Lung (tissue), 12 donors: ENCODE data around the gene PRDM15. TPM values are rescaled to one million over a fixed set of nuclear protein-coding genes. Genes with fewer than 3 reads are reported as not detected.

ENCODE experiments used
- ATAC-seq: fragments of 200-7000 bp; cut with Tn5 transposase; one replicate; pipeline ENCODE4 v1.9.1; 2020; ENCODE audit warnings: moderate number of reproducible peaks; ENCODE audit not compliant: insufficient read depth, low FRiP score
- DNase-seq, 3 donors: peaks; one replicate each; pipeline ENCODE4 v3.0.0-alpha.2; 2013 to 2017
- H3K27ac ChIP-seq, 2 donors: one replicate each; pipeline ENCODE4 v1.5.1; 2013; ENCODE audit warnings: mild to moderate bottlenecking in 2 of 2, moderate library complexity in 2 of 2, control low read depth in 1 of 2, inconsistent platforms in 1 of 2, low read depth in 1 of 2, low read length in 1 of 2
- H3K27me3 ChIP-seq, 3 donors: one replicate each; pipeline ENCODE4 v1.5.1; 2013; ENCODE audit warnings: low read length in 2 of 3; ENCODE audit not compliant: control insufficient read depth in 3 of 3, insufficient read depth in 3 of 3
- H3K36me3 ChIP-seq, 4 donors: one replicate each; pipeline ENCODE4 v1.5.1; 2013; ENCODE audit warnings: low read length in 4 of 4, mild to moderate bottlenecking in 1 of 4, moderate library complexity in 1 of 4; ENCODE audit not compliant: control insufficient read depth in 4 of 4, insufficient read depth in 4 of 4
- H3K4me1 ChIP-seq, 5 donors: one replicate each; pipeline ENCODE4 v1.5.1; 2013; ENCODE audit warnings: low read length in 5 of 5, mild to moderate bottlenecking in 2 of 5, moderate library complexity in 1 of 5; ENCODE audit not compliant: control insufficient read depth in 5 of 5, insufficient read depth in 5 of 5
- H3K4me3 ChIP-seq: one replicate; pipeline ENCODE4 v1.5.1; 2013; ENCODE audit warnings: mild to moderate bottlenecking, control low read depth, moderate library complexity
- H3K9ac ChIP-seq, 2 donors: one replicate each; pipeline ENCODE4 v1.5.1; 2013; ENCODE audit warnings: low read length in 2 of 2, control low read depth in 1 of 2; ENCODE audit not compliant: insufficient read depth in 1 of 2
- H3K9me3 ChIP-seq, 4 donors: one replicate each; pipeline ENCODE4 v1.5.1; 2013; ENCODE audit warnings: low read length in 3 of 4, mild to moderate bottlenecking in 1 of 4, moderate library complexity in 1 of 4; ENCODE audit not compliant: control insufficient read depth in 4 of 4, insufficient read depth in 3 of 4
- WGBS, 2 donors: extraction: QIAGEN DNeasy Blood & Tissue Kit; methylation state at CpG; one replicate each; pipeline ENCODE4 v1.1.7; 2013; 5-methylcytosine and 5-hydroxymethylcytosine counted together
- polyA plus RNA-seq, 2 donors: library from polyadenylated mRNA; stranded (reverse); fragments of 200-250 nt; gene quantifications; one replicate each; pipeline ENCODE4 v1.2.1, GENCODE V29; 2013
- total RNA-seq, 2 donors: library from RNA; depleted of rRNA in 1 of 2; stranded (reverse); fragments of >200 nt in 1 of 2; gene quantifications; one replicate each; pipeline ENCODE4 v1.2.1, GENCODE V29; 2014 to 2021
- TF ChIP-seq, protein P1 (sequence below): IDR thresholded peaks from 2 replicates; pipeline ENCODE4 v1.5.1; 2012; ENCODE audit warnings: mild to moderate bottlenecking; ENCODE audit errors: control extremely low read depth, extremely low read depth
- donor health status: control.
- donor health status: control.
- donor health status: Bipolar disorder and iron deficiency.
- donor health status: healthy.
- donor health status: DM: yes; HTN: yes; CAD: no.

Gene PRDM15
- total and polyA plus RNA-seq, 4 donors, result 2.4 to 7.2 (median 4.1) TPM

- no peak overlapping the region for H3K9ac ChIP-seq
- no peaks in the 10 kb centered on the region for H3K9me3 ChIP-seq
- DNase-seq (no peak), ATAC-seq (no peak)
- no peak overlapping the region for H3K27ac ChIP-seq
- H3K27me3 ChIP-seq, result no peaks in the 10 kb centered on the region
- H3K4me3 ChIP-seq, result no peak overlapping the region
- H3K4me1 ChIP-seq, result peaks cover 0 to 10% (median 2%) of the 10 kb centered on the region in 5 donors
- no peaks in the 10 kb centered on the region for H3K36me3 ChIP-seq
- WGBS, 2 donors, result 96 to 97% methylated on average over 8 of the region's 8 CpGs
- TF ChIP-seq, protein P1, sequence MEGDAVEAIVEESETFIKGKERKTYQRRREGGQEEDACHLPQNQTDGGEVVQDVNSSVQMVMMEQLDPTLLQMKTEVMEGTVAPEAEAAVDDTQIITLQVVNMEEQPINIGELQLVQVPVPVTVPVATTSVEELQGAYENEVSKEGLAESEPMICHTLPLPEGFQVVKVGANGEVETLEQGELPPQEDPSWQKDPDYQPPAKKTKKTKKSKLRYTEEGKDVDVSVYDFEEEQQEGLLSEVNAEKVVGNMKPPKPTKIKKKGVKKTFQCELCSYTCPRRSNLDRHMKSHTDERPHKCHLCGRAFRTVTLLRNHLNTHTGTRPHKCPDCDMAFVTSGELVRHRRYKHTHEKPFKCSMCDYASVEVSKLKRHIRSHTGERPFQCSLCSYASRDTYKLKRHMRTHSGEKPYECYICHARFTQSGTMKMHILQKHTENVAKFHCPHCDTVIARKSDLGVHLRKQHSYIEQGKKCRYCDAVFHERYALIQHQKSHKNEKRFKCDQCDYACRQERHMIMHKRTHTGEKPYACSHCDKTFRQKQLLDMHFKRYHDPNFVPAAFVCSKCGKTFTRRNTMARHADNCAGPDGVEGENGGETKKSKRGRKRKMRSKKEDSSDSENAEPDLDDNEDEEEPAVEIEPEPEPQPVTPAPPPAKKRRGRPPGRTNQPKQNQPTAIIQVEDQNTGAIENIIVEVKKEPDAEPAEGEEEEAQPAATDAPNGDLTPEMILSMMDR, result no peak
These were observed 4.1 kb downstream of the PRDM15 start for GRCh38 chr21:41875086-41875485.

DNA sequence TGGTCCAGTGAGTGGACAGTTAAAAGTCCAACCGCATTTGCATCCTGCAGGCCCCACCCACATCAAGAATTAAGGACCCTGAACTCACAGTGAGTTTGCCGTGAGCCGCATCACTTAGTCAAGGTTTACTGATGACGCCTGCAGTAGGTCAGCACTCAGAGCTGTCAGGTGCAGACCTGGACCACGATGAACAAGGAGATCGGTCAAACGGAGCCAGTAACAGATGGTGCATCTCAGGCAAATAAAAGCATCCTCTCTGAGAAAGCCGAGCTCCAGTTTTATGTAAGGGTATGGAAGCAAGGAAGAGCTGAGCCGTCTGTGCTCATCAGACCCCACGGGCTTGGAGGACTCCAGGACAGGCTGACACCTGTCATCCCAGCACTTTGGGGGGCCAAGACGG, 4.5 kb downstream of the PRDM15 start:
- no peak overlapping the region for H3K27ac ChIP-seq
- no peaks in the 10 kb centered on the region for H3K36me3 ChIP-seq
- no peak overlapping the region for H3K4me3 ChIP-seq
- H3K27me3 ChIP-seq, result no peaks in the 10 kb centered on the region
- 92 to 96% methylated on average over 11 of the region's 11 CpGs for WGBS, 2 donors
- no peak overlapping the region for H3K9ac ChIP-seq
- ATAC-seq, result no peak
- DNase-seq, result no peak
- peaks cover 0 to 10% (median 2%) of the 10 kb centered on the region in 5 donors for H3K4me1 ChIP-seq
- TF ChIP-seq, protein P1, result no peak
- no peaks in the 10 kb centered on the region for H3K9me3 ChIP-seq

- Histone ChIP-seq H3K27ac (no peak overlapping the region), H3K9ac (no peak overlapping the region), H3K4me3 (no peak overlapping the region), H3K36me3 (no peaks in the 10 kb centered on the region), H3K9me3 (no peaks in the 10 kb centered on the region), H3K4me1 (peaks cover 0 to 10% (median 2%) of the 10 kb centered on the region in 5 donors), H3K27me3 (no peaks in the 10 kb centered on the region)
- 92 to 93% methylated on average over 6 of the region's 6 CpGs for WGBS, 2 donors
- no peak for ATAC-seq
- TF ChIP-seq, protein P1, result no peak
- DNase-seq, result no peak
These were observed 5.7 kb downstream of the PRDM15 start for GRCh38 chr21:41873426-41873825.

- no peak for ATAC-seq
- Histone ChIP-seq H3K27ac (no peak overlapping the region), H3K9ac (no peak overlapping the region), H3K27me3 (no peaks in the 10 kb centered on the region), H3K9me3 (no peaks in the 10 kb centered on the region), H3K4me3 (no peak overlapping the region), H3K36me3 (no peaks in the 10 kb centered on the region), H3K4me1 (peaks cover 0 to 6% (median 2%) of the 10 kb centered on the region in 5 donors)
- no peak for DNase-seq
- TF ChIP-seq, protein P1, result no peak
- 80 to 88% methylated on average over 13 of the region's 13 CpGs for WGBS, 2 donors
These were observed 6.1 kb downstream of the PRDM15 start for GRCh38 chr21:41873005-41873404.
